HK-2 (cell line): ENCODE data around the gene OTOA.
"Not testable (repeated sequence)": the region's sequence is repeated elsewhere in the genome, so short reads cannot be mapped to it uniquely, and the experiment has no call there.

Experiments
- DNase-seq: peaks from one replicate; pipeline ENCODE4 v3.0.0-alpha.2; 2018; ENCODE audit not compliant: unreplicated experiment

OTOA gene

DNA sequence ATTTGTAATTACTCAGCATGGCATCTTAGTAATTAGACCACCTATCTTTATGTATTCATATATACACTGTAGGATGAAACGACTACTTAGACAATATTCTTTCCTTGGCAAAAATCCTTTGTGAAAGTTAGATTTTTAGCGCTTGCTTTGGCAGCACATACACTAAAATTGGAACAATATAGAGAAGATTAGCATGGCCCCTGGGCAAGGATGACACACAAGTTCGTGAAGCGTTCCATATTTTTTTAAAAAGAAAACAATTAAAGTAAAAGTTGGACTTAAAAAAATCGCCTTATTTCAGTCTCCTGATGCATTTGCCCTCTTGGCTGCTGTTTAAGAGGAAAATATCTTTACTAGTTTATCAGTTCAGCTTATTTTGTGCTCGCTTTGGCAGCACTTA, 21.9 kb upstream of the OTOA start:
- DNase-seq, result no peak

DNA sequence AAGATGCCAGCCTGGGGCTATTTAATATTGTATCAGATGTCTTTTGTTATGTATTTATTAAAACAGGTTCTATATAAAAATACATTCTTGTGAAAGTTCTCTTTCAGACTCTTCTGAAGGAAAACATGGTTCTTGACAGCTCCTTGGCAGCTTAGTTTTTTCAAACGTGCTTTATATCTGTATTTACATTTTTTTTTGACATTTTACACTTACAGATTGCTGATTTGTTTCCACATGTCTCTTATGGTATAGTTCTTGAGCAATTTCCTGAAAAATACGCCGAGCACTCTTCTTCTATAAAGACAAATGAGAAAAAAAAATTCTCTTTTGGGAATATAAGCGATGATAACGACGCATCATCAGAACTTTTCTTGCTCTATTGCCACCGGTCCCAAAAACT, 20.9 kb upstream of the OTOA start:
- DNase-seq, result no peak

DNA sequence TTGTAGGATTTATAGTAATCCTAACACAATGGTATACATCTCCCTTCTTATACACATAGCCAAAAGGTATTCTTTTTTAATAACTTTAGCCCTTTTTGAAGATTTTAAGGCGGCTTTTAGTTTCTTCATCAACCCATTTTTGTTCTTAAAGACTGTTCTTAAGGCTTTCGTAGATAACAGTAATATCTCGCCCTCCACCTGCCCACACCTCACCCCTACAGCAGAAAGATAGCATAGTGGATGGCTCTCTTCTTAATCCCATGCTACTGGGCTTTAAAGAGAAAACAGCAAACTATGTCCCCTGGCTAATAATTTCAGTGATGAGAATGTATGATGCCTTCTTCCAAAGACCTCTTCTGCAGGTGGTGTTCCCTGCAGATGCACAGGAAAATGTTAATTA, 20.0 kb upstream of the OTOA start:
- no peak for DNase-seq

DNA sequence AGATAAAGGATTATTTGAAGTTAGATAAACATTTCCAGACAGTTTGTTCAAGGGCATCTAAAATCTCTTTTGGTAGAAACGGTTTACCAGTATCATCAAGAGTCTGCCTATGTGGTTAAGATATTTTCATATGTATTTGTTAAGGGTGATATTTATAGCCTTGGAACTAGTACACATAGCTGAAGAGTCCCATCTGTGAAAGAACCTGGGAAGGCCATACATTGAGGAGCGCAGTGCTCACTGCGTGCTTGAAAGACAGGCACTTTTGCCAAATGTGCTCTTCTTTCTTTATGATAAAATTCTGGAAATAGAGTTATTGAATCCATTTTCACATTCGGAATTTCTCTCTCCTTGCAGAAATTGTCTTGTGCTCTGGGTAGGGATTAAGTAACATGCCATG, 19.1 kb upstream of the OTOA start:
- no peak for DNase-seq

DNA sequence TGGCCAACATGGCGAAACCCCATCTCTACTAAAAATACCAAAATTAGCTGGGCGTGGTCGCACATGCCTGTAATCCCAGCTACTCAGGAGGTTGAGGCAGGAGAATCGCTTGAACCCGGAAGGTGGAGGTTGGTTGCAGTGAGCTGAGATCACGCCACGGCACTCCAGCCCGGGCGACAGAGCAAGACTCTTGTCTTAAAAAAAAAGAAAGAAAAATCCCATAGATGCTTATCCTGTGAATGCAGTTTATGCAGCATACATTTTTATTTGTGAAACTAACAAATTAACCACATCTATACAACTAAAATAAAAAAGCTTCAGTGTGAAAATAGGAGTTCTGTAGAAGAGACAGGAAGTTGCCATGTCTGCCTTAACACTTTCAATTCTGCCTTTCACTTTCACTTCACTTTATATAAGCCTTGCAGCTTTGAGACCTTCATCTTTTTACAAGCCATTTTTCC, 18.5 kb upstream of the OTOA start:
- DNase-seq, result no peak

DNA sequence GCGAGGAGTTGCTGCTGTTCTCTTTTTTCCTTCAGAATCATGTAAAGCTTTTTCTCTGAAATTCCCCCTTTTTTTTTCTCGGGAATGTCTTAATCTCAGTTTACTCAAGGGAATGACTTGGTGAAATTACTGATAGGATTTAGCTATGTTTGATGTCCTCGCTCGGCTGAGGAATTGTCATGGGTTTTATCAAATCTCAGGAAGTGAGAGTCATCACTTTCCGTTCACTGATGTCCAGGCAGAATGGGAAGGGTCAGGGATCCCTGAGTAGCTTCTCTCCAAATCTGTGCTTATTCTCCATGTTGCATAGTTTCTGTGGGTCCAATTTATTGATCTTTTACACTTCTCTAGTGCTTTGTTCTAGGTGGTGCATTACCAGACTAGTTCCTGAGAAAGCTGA, 17.7 kb upstream of the OTOA start:
- no peak for DNase-seq

DNA sequence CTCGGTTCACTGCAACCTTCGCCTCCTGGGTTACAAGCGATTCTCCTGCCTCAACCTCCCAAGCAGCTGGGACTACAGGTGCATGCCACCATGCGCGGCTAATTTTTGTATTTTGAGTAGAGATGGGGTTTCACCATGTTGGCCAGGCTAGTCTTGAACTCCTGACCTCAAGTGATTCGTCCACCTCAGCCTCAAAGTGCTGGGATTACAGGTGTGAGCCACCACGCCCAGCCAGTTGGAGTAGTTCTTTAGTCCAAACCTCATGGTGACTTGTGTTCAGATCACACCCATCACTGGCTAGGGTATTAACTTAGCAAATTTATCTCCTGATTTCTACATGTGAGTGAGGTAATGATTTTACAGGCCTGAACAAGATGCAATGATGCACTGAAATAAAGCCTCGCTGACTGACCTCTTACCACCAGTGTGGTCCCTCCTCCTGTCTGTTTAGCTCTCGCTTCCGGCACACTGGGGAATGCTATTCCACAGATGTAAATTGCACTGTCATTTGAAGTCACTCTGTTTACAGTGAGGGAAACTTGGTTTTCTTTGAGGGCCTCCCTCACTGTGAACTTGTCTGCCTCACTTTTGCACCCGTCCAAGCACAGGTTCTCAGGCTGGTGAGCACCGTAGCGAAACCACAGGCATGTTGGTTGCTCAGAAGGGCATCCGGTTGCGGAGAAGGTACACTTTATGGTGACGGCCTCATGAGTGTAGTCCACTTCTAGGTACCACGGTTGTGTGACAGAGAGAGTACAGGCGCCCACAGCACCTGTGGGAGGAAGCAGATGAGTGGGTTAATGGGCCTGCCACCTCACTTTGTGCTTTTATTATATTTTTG, 16.8 kb upstream of the OTOA start:
- DNase-seq, result peak; percentile 31

DNA sequence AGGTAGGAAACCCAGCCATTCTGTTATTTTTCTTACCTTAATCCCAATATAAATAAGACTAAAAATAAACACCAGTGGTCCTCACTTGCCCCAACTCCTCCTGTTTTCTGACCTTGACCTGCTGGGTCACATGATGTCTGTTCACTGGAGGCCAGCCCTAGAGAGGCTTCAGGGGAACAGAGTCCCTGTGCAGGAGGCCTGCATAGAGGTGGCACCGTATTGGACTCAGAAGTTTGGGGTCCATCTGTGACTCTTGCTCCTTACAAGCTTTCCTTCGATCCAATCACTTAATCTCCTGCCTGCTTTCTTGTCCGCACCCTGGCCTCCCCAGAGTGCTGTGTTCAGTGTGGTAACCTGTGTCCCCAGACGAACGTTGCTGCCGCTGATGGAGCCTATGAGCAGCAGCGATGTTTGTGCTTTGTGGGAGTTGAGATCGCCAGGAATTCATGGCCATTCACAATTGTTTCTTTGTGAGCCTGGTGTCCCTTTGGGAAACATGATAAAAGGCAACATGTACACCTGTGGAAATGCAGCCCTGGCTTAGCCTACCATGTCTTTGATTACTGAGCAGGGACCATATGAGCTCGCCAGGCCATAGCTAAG, 16.1 kb upstream of the OTOA start:
- DNase-seq, result no peak

DNA sequence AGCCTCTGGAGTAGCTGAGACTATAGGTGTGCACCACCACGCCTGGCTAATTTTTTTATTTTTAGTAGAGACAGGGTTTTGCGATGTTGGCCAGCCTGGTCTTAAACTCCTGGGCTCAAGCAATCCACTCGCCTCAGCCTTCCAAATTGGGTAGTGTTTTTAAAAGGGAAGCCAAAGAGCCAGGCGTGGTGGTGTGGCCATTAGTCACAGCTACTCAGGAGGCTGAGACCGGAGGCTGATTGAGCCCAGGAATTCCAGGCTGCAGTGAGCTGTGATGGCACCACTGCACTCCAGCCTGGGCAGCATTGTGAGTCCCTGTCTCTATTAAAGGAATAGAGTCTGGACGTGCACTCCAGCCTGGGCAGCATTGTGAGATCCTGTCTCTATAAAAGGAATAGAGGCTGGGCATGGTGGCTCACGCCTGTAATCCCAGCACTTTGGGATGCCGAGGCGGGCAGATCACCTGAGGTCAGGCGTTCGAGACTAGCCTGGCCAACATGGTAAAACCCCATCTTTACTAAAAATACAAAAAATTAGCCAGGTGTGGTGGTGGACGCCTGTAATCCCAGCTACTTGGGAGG, 13.9 kb upstream of the OTOA start:
- not testable (repeated sequence) for DNase-seq

DNA sequence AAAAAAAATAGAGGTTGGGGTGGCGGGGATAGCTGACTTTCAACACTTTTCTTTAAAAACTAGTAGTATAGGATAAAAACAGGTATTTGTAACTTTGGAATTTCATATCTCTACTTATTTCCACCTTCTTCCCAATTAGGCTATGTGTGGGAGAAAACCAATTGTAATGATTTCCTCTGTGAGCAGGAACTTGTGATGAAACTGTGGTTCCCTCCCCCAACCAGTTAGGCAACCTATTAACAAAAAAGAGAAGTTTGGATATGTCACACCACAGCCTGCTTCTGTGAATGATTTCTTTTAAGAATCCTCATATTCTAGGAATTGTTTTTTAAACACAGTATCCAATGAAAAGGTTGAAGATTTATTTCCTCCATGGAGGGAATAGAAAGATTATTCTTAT, 13.2 kb upstream of the OTOA start:
- DNase-seq, result no peak

DNA sequence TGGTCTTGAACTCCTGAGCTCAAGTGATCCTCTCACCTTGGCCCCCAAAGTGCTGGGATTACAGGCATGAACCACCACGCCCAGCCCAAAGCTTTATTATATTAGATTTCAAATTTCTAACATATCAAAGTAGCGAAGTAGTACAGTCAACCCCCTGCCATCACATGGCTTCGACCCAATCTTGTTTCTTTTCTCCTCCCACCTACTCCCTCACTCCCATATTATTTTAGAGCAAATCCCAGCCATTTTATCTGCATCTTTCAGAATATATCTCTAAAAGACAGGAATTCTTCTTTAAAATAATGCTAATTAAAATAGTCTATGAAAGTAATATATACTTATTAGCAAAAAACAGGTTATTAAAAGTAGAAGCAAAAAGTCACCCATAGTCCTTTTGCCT, 12.3 kb upstream of the OTOA start:
- DNase-seq, result no peak

DNA sequence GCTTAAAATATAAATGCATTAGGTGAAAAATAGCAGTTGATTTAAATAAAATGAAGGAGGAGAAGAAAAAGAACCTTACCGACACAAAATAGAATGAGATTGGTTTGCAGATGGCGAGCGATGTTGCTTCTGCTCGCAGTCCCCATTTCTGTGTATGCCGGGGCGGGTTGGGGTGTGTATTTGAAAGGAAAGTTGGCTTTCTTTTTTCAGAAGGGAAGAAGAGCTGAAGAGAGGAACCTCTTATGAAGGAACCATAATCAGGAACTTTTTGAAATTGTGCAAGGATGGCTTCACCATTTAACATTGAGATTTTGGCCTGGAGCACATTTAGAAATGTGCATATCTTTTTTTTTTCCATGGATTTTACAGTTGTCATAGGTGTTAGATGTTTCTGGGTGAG, 11.3 kb upstream of the OTOA start, which contains the start of gene IGSF6:
IGSF6 (minus strand) TSS at position 156 of the 400 bp plus-strand sequence; CDS start at position 146, 10 bp downstream.
- no peak for DNase-seq

DNA sequence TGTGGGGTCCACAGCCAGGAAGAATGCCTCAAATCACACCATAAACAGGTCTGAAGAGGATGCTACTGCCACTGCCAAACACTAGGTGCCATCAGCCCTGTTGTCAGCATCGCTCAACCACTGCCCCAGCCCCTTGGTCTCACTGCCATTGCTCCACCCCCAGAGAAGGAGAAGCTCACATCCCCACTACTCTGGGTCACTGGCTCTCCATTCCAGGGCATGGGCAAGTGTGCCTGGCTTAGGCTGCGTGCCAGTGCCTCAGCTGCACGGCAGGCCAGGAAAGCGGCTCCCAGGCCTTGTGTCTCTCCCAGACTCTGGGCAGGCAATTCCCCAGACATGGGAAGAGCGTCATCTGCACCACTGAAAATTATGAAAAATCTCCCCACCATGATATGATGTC, 10.2 kb upstream of the OTOA start:
- no peak for DNase-seq

DNA sequence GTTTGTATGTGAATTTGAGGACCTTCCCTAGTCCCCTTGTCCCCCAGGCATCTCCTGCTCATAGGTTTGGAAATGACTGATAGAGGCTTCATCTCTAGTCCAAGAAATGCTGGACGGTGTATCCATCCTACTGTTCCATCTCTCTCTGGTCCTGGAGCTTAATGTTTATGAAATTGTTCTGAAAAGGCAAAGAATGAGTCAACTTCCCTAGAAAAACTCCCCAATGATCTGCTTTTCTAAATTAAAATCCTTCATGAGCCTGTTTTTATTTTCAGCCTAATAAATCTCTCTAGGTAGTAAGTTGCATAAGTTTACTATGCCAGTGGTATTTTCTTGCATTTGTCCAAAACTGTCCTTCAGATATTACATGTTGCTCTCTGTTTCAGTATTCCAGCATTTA, 9.3 kb upstream of the OTOA start:
- DNase-seq, result no peak

DNA sequence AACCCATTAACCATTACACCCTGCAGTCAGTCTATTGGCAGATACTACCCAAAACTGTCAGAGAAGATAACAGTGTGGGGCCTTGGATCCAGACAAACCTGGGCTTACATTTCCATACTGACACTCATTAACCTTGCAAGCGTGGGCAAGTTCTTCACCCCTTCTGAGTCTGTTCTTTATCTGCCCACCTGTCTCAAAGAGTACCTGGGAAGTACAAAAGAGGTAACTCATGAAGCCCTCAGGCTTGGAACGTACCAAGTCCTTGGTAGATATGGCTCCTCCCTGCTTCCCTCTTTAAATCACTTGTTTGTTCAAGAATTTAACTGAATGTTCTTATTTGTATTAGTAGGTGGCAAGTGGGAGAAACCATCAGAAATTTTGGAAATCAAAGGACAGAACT, 8.9 kb upstream of the OTOA start:
- no peak for DNase-seq

DNA sequence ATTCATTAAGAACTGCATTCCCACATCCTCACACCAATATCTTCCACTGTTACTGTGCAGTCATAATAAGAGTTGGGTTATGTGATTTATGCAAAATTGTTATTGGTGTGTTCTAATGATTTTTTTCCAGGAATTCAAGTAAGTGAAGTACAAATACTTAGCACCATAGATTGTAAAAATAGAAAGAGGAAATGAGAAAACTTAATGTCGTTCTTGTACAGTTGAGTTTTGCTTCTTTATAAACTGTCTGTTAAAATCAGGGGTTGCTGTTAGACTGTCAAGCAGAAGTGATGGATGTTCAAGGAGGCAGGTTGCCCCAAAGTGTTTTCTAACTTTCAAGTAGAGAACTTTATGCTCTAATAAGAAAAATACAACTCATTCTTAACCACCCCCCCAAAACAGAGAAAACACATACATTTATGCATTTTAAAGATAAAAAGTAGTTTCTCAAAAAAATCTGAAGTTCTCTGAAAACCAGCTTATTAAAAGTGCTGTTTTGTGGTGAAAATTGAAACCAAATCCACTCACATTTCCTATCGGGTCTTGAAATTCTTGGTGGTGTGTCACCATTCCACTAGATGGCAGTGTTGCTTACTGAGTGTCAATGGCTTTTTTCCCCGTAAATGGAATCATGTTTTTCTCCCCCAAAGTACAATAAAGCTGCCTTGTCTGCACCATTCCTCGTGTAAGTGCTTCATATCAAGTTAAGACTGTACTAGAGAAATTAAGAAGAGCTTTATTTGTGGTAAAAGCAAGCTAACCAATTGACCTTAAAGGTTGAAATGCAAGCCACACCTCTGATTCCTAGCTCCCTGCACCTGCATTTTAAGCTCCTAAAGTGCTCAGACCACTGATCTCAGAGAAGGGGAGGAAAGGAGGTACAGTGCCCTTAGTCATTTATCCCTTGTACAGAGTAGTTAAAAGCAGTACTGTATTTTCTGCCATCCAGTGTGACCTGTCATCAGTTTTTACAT, 6.7 kb upstream of the OTOA start:
- peak; percentile 9 for DNase-seq

DNA sequence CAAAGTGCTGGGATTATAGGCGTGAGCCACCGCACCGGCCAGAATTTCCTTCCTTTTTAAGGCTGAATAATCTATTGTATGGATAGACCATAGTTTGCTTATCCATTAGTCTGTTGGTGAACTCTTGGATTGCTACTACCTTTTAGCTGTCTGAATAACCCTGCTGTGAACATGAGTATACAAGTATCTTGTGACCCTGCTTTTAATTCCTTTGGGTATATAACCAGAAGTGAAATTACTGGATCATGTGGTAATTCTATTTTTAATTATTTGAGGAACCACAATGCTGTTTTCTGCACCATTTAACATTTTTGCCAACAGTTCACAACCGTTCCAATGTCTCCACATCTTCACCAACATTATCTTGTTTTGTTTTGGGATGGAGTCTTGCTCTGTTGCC, 4.6 kb upstream of the OTOA start:
- DNase-seq, result no peak

DNA sequence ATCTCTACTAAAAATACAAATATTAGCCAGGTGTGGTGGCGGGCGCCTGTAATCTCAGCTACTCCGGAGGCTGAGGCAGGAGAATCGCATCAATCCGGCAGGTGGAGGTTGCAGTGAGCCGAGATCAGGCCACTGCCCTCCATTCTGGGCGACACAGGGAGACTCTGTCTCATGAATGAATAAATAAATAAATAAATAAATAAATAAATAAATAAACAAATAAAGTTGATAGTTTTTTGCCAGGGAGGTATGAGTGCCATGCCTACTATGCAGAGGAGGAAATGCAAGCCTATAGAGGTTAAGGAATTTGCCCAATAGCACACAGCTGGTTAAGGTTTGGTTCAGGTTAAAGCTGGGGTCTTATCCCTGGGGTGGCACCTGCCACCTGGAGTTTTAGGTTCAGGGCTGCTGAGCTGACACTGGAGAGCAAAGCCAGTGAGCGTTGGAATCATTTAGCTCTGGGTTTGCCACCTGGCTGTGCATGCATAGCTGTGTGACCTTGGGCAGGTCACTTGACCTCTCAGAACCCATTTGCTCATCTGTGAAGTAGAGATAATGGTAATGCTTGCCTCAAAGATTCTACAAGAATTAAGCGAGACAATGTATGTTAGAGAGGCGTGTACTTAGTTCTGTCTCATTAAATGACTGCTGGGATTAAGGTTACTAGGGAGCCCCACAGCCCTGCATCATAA, 1.2 kb downstream of the OTOA start:
- DNase-seq, result no peak

DNA sequence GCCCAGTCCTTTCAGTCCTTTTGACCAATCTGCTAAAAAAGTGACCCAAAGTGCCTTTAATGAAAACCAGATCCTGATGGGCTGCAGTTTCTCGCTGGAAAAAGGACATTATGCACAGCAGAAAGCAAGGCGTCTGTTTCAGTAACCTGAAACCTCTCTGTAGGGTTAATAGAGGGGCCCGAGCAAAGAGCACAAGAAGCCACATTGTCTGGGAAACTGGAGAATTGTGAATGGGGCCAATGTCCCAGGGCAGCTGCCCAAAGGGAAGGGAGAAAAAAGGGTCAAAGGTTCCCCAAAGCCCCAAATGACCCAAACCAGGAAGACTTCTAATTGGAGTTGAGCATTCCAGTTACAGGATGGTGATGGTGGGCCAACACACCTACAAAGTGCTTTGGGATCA, 3.0 kb downstream of the OTOA start:
- DNase-seq, result no peak

DNA sequence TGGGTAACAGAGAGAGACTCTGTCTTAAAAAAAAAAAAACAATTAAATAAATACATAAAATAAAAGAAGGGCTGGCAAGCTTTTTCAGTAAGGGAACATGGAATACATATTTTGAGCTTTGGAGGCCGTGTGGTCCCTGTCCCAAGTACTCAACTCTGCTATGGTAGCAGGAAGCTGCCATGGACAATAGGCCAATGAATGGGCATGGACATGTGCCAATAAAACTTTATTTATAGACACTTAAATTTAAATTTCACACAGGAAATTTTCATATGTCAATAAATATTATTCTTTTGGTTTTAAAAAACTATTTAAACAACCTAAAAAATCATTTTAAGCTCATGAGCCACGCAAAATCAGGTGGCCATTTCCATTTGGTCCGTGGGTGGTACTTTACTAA, 3.8 kb downstream of the OTOA start:
- no peak for DNase-seq

DNA sequence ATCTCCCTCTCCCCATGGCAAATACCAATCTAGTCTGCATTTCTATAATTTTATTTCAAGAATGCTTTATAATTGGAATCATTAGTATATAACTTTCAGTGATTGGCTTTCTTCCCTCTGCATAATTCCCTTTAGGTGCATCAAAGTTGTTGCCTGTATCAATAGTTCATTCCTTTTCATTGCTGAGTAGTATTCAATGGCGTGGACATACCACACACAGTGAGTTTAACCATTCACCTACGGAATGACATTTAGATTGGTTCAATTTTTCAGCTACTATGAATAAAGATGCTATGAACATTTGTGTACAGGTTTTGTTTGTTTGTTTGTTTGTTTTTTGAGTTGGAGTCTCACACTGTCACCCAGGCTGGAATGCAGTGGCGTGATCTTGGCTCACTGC, 9.7 kb downstream of the OTOA start:
- DNase-seq, result no peak
